MCF 10A (cell line): ENCODE results near the gene CNN2. TPM values are rescaled to one million over a fixed set of nuclear protein-coding genes. Genes with fewer than 3 reads are reported as not detected.

Experiments
- BruUV-seq: library from RNA; stranded (reverse); fragments of 400-500 nt; replicated peaks from 2 replicates; lab custom pipeline; 2021; lab: Mats Ljungman, UMichigan
- CTCF ChIA-PET: fragments of 300-600 bp; sonication (Branson Sonifier 250); formaldehyde crosslinking; extraction: SDS; loops from one replicate; lab custom pipeline; 2021; ENCODE audit warnings: antibody characterized with exemption, inconsistent platforms; lab: Yijun Ruan, JAX
- POLR2A ChIA-PET: fragments of 300-600, 350-650 bp; sonication (Branson Sonifier 250); formaldehyde crosslinking; extraction: SDS; loops from one replicate; lab custom pipeline; 2020; ENCODE audit warnings: antibody characterized with exemption, inconsistent platforms; lab: Yijun Ruan, JAX
- DNase-seq: peaks from one replicate; pipeline ENCODE4 v3.0.0-alpha.2; 2018; ENCODE audit not compliant: unreplicated experiment
- H3K27ac Mint-ChIP-seq: one replicate; pipeline ENCODE4 v1.8.0; 2022; ENCODE audit warnings: mild to moderate bottlenecking, low read depth, mixed read lengths; ENCODE audit not compliant: unreplicated experiment
- H3K27me3 Mint-ChIP-seq: one replicate; pipeline ENCODE4 v1.8.0; 2022; ENCODE audit warnings: mixed read lengths; ENCODE audit not compliant: insufficient read depth, unreplicated experiment
- H3K36me3 Mint-ChIP-seq: one replicate; pipeline ENCODE4 v1.8.0; 2022; ENCODE audit warnings: mild to moderate bottlenecking, moderate library complexity, mixed read lengths; ENCODE audit not compliant: insufficient read depth, unreplicated experiment
- H3K4me1 Mint-ChIP-seq: one replicate; pipeline ENCODE4 v1.8.0; 2022; ENCODE audit warnings: mixed read lengths; ENCODE audit not compliant: insufficient read depth, unreplicated experiment
- H3K4me3 Mint-ChIP-seq: one replicate; pipeline ENCODE4 v1.8.0; 2022; ENCODE audit warnings: mild to moderate bottlenecking, moderate library complexity, mixed read lengths; ENCODE audit not compliant: unreplicated experiment
- H3K9me3 Mint-ChIP-seq: one replicate; pipeline ENCODE4 v1.8.0; 2022; ENCODE audit warnings: mixed read lengths; ENCODE audit not compliant: unreplicated experiment
- intact Hi-C: fragments of 100-400 bp; cut with micrococcal nuclease; formaldehyde crosslinking; loops from 2 replicates; pipeline ENCODE4 v1.14.1; 2022
- total RNA-seq: library from RNA; stranded (reverse); gene quantifications from 2 replicates; pipeline ENCODE4 v1.2.3, GENCODE V29; 2022
- TF ChIP-seq, protein P1 (sequence below): fragments of 200-600 bp; IDR thresholded peaks from one replicate; pipeline ENCODE4 v1.8.0; 2022; ENCODE audit warnings: antibody characterized with exemption, mild to moderate bottlenecking; ENCODE audit not compliant: unreplicated experiment

The CNN2 gene
- total RNA-seq, 1 experiment from 2014 or later, result 166 TPM

DNA sequence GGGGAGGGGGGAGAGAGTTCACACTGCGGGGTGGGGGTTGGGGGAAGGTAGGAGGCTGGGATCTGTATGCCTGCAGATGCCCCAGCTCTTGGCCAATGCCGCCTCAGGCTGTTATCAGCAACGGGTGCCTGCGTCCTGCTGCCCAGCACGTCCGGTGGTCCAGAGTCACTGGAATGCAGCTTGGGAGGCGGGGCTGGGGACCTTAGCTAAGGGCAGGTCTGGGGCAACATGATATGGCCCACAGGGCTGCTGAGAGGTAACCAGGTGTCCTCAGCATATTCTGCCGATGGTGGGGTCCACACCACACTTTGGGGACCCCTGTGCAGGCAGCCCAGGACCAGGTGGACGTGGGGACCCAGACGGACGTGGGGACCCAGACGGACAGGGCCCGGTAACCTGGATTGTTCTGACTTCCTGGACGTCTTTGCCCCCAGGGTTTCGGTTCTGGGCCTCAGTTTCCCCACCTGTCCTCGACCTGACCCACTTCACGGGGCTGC, 39.9 kb downstream of the CNN2 start:
- H3K27me3 Mint-ChIP-seq, result no peaks in the 10 kb centered on the region
- CTCF ChIA-PET, result interaction anchor here (1.0 to 2.0 kb wide), 2 partner anchors 27 to 89 kb away, joined by 3 to 9 read pairs; no protein-coding TSS in a partner anchor
- TF ChIP-seq, protein P1, sequence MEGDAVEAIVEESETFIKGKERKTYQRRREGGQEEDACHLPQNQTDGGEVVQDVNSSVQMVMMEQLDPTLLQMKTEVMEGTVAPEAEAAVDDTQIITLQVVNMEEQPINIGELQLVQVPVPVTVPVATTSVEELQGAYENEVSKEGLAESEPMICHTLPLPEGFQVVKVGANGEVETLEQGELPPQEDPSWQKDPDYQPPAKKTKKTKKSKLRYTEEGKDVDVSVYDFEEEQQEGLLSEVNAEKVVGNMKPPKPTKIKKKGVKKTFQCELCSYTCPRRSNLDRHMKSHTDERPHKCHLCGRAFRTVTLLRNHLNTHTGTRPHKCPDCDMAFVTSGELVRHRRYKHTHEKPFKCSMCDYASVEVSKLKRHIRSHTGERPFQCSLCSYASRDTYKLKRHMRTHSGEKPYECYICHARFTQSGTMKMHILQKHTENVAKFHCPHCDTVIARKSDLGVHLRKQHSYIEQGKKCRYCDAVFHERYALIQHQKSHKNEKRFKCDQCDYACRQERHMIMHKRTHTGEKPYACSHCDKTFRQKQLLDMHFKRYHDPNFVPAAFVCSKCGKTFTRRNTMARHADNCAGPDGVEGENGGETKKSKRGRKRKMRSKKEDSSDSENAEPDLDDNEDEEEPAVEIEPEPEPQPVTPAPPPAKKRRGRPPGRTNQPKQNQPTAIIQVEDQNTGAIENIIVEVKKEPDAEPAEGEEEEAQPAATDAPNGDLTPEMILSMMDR, result no peak
- peak overlapping the region; percentile 77 for H3K27ac Mint-ChIP-seq
- POLR2A ChIA-PET, result interaction anchor here (0.5 to 4.8 kb wide), 5 partner anchors 9 to 39 kb away, joined by 3 to 31 read pairs (median 20); partner anchors contain the start of genes CNN2 and GPX4
- peak; percentile 39 for DNase-seq
- peaks cover 23% of the 10 kb centered on the region for H3K4me1 Mint-ChIP-seq
- BruUV-seq, result no TSS peak
- intact Hi-C loops, result loop anchor here (5.0 kb wide), 1 partner anchor 36 kb away; the partner anchor contains the start of gene GPX4
- peaks cover 6% of the 10 kb centered on the region for H3K36me3 Mint-ChIP-seq
- H3K9me3 Mint-ChIP-seq, result no peaks in the 10 kb centered on the region
- H3K4me3 Mint-ChIP-seq, result peak overlapping the region; percentile 72

DNA sequence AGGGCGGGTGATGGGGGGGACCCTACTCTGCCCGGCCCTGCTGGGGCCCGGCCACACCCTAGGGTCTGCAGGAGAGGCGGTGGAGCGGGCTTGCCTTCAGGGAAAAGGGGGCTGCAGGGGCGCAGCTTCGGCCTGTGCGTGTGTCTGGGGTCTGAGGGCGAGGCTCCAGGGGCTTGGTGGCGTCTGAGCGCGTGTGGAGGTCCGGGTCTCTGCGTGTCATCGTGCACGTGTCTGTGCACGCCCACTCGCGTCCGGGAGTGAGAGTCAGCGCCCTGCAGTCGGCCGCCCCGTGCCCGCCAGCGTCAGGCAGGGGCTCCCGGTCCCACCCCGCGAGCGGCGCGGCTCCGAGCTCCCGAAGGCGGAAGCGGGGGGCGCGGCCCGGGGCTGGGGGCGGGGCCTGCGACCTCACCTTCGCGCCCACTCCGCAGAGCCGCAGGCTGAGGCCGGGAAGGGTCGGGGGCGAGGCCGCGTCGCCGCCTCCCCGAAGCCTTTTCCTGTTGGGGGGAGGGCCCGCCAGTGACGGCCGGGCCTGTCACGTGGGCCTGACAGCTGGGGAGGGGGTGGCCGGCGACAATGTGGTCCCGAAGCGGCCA, 40.4 kb downstream of the CNN2 start, which contains the start of gene ARHGAP45:
TSS of gene ARHGAP45 (plus strand) at position 420 of the 593 bp plus-strand sequence. CDS start 239 bp downstream, outside the sequence.
- ChIA-PET POLR2A (interaction anchor here (0.5 to 4.8 kb wide), 8 partner anchors 18 to 202 kb away, joined by 3 to 31 read pairs (median 5); partner anchors contain the start of genes CIRBP, CNN2 and GPX4), CTCF (interaction anchor here (0.7 to 1.0 kb wide), 3 partner anchors 10 to 89 kb away, joined by 3 to 5 read pairs (median 5); no protein-coding TSS in a partner anchor)
- intact Hi-C loops, result loop anchor here (5.0 kb wide), 1 partner anchor 35 kb away; the partner anchor contains the start of gene GPX4
- no peaks in the 10 kb centered on the region for H3K9me3 Mint-ChIP-seq
- H3K4me1 Mint-ChIP-seq, result peaks cover 23% of the 10 kb centered on the region
- H3K4me3 Mint-ChIP-seq, result peak within 1 kb of the TSS; percentile 72
- TF ChIP-seq, protein P1, result no peak
- no TSS peak for BruUV-seq
- peak within 1 kb of the TSS; percentile 77 for H3K27ac Mint-ChIP-seq
- DNase-seq, result peak; percentile 35
- H3K36me3 Mint-ChIP-seq, result peaks cover 6% of the 10 kb centered on the region
- no peaks in the 10 kb centered on the region for H3K27me3 Mint-ChIP-seq

DNA sequence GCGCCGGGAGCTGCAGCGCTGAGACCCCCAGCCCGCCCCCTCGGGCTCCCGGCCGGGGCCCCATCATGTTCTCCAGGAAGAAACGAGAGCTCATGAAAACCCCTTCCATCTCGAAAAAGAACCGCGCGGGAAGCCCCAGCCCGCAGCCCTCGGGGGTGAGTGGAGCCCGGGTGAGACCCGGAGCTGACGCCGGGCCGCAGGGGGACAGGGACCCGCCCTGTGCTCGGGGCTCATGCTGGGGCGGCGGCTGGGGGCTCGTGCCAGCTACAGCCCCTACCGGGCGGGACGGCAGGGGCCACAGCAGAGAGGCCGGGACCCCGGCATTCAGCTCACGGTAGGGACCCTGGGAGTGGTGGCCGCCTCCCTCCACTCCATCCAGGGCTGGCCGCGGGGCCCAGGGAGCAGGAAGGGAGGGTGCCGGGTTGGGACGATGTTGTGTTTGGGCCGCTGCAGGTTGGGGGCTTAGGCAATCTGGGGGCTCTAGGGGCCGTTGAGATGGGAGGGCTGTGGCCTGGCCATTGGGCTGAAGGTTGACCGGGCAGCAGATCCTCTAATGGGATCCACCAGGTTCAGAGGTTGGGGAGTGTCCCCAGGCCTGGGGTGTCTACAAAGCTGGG, 41.0 kb downstream of the CNN2 start:
- TF ChIP-seq, protein P1, result no peak
- CTCF ChIA-PET, result interaction anchor here (0.7 to 0.8 kb wide), 3 partner anchors 11 to 38 kb away, joined by 3 to 5 read pairs (median 5); no protein-coding TSS in a partner anchor

More for the DNA sequence above, 41.0 kb downstream of the CNN2 start:
- Mint-ChIP-seq H3K4me3 (peak overlapping the region; percentile 72), H3K4me1 (peaks cover 23% of the 10 kb centered on the region), H3K27ac (no peak overlapping the region), H3K9me3 (no peaks in the 10 kb centered on the region), H3K36me3 (peaks cover 6% of the 10 kb centered on the region), H3K27me3 (no peaks in the 10 kb centered on the region)
- POLR2A ChIA-PET, result interaction anchor here (0.7 to 4.8 kb wide), 8 partner anchors 17 to 202 kb away, joined by 3 to 31 read pairs (median 5); partner anchors contain the start of genes CIRBP, CNN2 and GPX4
- DNase-seq, result no peak
- intact Hi-C loops, result loop anchor here (5.0 kb wide), 1 partner anchor 35 kb away; the partner anchor contains the start of gene GPX4
- no TSS peak for BruUV-seq
